Activated CD4-positive, alpha-beta T cell treated with anti-CD3 and anti-CD28 coated beads for 36 hours (primary cell): Measurements from ENCODE around the gene RAD51B. TPM values are rescaled to one million over a fixed set of nuclear protein-coding genes. Genes with fewer than 3 reads are reported as not detected.

Source experiments
- ATAC-seq: fragments of 200-7000 bp; cut with Tn5 transposase; one replicate; pipeline ENCODE4 v1.10.0; 2021; ENCODE audit warnings: mild to moderate bottlenecking, moderate library complexity
- CTCF ChIA-PET: fragments of 350-600 bp; sonication (Branson Sonifier 250); formaldehyde crosslinking; loops from one replicate; lab custom pipeline; 2021; ENCODE audit warnings: antibody characterized with exemption; lab: Charles Lee
- POLR2A ChIA-PET: fragments of 350-600 bp; sonication (Branson Sonifier 250); formaldehyde crosslinking; loops from one replicate; lab custom pipeline; 2021; ENCODE audit warnings: antibody characterized with exemption, inconsistent platforms; lab: Charles Lee
- DNase-seq: peaks from one replicate; pipeline ENCODE4 v3.0.0-alpha.2; 2020
- H3K27ac Mint-ChIP-seq: one replicate; pipeline ENCODE4 v1.8.0; 2021; ENCODE audit warnings: mixed read lengths
- H3K27me3 Mint-ChIP-seq: one replicate; pipeline ENCODE4 v1.8.0; 2021; ENCODE audit warnings: mixed read lengths
- H3K36me3 Mint-ChIP-seq: one replicate; pipeline ENCODE4 v1.8.0; 2021; ENCODE audit warnings: low read depth, mixed read lengths
- H3K4me1 Mint-ChIP-seq: one replicate; pipeline ENCODE4 v1.8.0; 2021; ENCODE audit warnings: mixed read lengths
- H3K4me3 Mint-ChIP-seq: one replicate; pipeline ENCODE4 v1.8.0; 2021; ENCODE audit warnings: mild to moderate bottlenecking, moderate library complexity, mixed read lengths
- H3K9me3 Mint-ChIP-seq: one replicate; pipeline ENCODE4 v1.8.0; 2021; ENCODE audit warnings: low read depth, mixed read lengths
- intact Hi-C, 2 experiments: fragments of 100-400 bp; cut with DNase I in 1 of 2; cut with micrococcal nuclease in 1 of 2; formaldehyde crosslinking; loops; one replicate each; pipeline versions ENCODE4 v1.14.2 to v1.15.1; 2022 to 2024; cut with DNase I, micrococcal nuclease
- total RNA-seq, 2 experiments: library from RNA; stranded (reverse); gene quantifications; one replicate each; pipeline ENCODE4 v1.2.3, GENCODE V29; 2021

RAD51B gene
- total RNA-seq, 2 experiments from 2014 or later = 26.4 to 39.9 TPM

DNA sequence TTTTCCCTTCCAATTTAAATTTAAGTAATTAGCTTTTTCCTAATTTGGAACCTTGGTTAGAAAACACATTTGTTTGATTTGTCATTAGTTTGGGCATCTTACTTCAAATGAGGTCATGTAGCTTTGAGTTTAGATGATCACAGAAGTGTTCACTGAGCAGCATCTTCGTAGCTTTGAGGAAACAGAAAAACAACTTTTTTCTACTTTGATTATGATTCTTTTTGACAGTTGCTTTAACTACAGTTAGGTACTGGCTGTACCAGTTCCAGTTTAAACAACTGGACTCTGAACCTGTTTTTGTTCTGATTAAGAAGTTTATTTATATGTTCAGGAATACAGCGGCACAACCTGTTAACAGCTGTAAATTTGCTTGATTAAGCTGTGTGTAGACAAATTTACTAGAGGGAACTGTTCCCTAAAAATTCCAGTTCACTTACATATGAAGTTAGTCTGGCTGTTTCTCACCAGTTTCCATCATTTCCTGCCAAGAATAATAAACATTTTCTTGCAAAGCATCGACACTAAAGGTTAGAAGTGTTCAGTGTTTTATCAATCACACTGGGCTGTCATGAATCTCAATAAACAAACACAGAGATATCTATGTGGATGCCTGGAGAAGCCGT, 191.9 kb downstream of the RAD51B start:
- Mint-ChIP-seq H3K27ac (no peak overlapping the region), H3K36me3 (no peaks in the 10 kb centered on the region), H3K9me3 (peaks cover 3% of the 10 kb centered on the region), H3K4me3 (no peak overlapping the region), H3K4me1 (no peaks in the 10 kb centered on the region), H3K27me3 (no peaks in the 10 kb centered on the region)
- DNase-seq (no peak), ATAC-seq (no peak)
- ChIA-PET POLR2A (no interaction called here), CTCF (no interaction called here)
- intact Hi-C loops = no loop called here

DNA sequence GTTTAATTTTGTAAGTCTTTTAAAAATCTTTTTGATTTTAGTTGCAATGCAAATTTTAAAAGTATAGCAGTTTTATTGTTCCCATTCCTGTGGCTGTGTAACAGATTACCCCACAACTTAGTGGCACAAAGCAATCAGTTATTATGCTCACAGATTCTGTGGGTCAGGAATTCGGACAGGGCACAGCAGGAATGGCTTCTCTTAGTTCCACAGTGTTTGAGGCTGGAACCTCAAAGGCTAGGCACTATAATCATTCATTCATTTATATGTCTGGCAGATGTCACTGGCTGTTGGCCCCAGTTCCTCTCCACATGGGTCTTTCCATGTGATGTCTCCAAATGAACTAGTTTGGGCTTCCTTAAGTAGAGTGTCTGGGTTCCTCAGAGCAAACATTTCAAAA, 193.3 kb downstream of the RAD51B start:
- intact Hi-C loops = no loop called here
- H3K4me3 Mint-ChIP-seq = no peak overlapping the region
- no peaks in the 10 kb centered on the region for H3K4me1 Mint-ChIP-seq
- ChIA-PET POLR2A (no interaction called here), CTCF (no interaction called here)
- no peak for ATAC-seq
- no peak overlapping the region for H3K27ac Mint-ChIP-seq
- H3K36me3 Mint-ChIP-seq = no peaks in the 10 kb centered on the region
- peaks cover 3% of the 10 kb centered on the region for H3K9me3 Mint-ChIP-seq
- no peaks in the 10 kb centered on the region for H3K27me3 Mint-ChIP-seq
- DNase-seq = no peak

DNA sequence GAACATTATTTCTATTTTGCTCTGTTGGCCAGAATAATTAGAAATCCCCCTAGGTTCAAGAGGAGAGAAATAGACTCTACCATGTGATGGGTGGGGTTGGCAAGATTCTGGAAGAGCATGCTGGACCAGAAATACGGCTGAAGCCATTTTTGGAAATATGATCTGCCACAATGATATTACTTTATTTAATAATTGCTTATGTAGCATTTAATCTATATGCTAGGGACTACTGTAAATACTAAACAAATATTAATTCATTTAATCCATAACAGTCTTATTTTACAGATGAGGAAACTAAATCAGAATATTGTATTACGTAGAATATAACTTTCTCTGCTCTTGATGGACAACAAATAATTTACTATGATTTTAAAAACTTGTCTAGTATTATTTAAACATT, 193.7 kb downstream of the RAD51B start:
- no peak overlapping the region for H3K27ac Mint-ChIP-seq
- no peak for DNase-seq
- ATAC-seq = no peak
- intact Hi-C loops = no loop called here
- H3K9me3 Mint-ChIP-seq = peaks cover 3% of the 10 kb centered on the region
- no peaks in the 10 kb centered on the region for H3K27me3 Mint-ChIP-seq
- ChIA-PET CTCF (no interaction called here), POLR2A (no interaction called here)
- no peak overlapping the region for H3K4me3 Mint-ChIP-seq
- no peaks in the 10 kb centered on the region for H3K36me3 Mint-ChIP-seq
- no peaks in the 10 kb centered on the region for H3K4me1 Mint-ChIP-seq

DNA sequence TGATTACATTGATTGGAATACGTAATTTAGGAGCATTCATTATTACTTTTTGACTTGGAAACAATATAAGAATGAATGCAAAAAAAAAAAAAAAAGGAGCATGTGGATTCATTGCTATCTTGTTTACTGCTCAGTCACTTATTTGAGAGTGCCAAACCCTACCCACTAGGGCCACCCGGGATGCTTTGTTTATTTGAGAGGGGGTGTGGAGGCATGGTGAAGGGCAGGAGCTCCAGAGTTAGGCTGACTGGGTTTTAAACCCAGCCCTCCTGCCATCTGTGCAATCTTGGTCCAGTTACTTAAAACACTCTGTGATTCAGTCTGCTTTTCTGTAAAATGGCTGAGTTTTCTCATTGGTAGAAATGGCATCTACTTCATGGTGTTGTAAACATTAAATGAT, 195.2 kb downstream of the RAD51B start:
- ChIA-PET CTCF (no interaction called here), POLR2A (no interaction called here)
- intact Hi-C loops = no loop called here
- ATAC-seq (no peak), DNase-seq (no peak)
- Mint-ChIP-seq H3K4me3 (no peak overlapping the region), H3K9me3 (peaks cover 3% of the 10 kb centered on the region), H3K4me1 (no peaks in the 10 kb centered on the region), H3K27me3 (no peaks in the 10 kb centered on the region), H3K36me3 (no peaks in the 10 kb centered on the region), H3K27ac (no peak overlapping the region)

DNA sequence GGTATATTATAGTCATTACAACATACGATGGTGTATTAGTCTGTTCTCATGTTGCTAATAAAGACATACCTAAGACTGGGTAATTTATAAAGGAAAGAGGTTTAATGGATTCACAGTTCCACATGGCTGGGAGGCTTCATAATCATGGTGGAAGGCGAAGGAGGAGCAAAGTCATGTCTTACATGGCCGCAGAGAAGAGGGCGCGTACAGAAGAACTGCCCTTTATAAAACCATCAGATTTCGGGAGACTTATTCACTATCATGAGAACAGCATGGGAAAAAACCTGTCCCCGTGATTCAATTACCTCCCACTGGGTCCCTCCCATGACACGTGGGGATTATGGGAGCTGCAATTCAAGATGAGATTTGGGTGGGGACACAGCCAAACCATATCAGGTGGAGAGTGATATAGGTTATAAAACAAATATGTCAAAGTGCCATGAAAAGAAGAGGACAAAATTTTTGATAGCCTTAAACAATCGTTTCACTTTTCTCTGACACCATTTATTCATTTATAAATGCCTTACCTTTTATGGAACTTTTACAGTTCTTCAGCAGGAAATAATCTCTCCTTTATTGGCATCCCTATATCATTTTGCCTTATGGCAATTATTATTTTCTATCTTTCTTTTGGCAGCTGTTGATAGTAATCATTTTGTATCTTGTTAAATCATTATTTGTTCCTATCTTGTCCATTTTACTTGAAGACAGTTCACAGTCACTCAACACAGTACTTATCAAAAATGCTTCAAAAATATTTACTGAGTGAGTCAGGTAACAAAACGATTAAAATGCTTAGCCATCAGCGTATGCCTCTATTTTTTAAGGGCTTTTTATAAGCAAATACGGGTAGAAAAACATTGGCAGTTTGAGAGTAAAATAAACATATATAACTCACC, 196.0 kb downstream of the RAD51B start:
- no peak overlapping the region for H3K27ac Mint-ChIP-seq
- ChIA-PET POLR2A (no interaction called here), CTCF (no interaction called here)
- intact Hi-C loops = no loop called here
- no peaks in the 10 kb centered on the region for H3K36me3 Mint-ChIP-seq
- no peak overlapping the region for H3K4me3 Mint-ChIP-seq
- peaks cover 3% of the 10 kb centered on the region for H3K9me3 Mint-ChIP-seq
- H3K27me3 Mint-ChIP-seq = no peaks in the 10 kb centered on the region
- ATAC-seq (no peak), DNase-seq (no peak)
- H3K4me1 Mint-ChIP-seq = no peaks in the 10 kb centered on the region

DNA sequence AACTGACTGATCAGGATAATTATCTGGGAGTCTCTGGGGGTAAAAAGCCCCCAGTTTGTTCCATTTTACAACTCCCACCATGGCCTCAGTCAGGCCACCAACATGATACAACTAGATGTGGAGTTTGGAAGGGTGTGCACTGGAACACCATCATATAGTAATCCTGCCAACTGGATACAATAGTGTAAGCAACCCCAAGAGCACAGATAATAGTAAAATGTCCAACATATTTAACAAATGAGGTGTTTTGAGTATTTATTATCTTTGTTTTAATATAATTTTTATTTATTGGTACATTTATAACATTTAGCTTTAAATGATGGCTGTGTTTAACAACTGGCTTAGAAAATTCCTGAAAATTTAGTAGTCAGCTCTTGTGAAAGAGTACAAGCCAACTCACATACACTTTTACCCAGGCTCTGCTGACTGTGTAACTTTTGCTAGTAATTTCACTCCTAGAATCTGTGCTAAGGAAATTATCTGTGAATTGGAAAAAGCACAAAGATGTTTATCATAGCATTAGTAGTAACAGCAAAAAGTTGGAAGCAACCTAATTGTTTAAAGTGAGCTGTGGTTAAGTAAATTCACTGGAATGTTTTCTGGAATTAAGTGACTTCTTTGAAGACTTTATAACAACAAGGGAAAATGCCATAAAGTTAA, 196.8 kb downstream of the RAD51B start:
- no peak for DNase-seq
- Mint-ChIP-seq H3K9me3 (peaks cover 3% of the 10 kb centered on the region), H3K27me3 (no peaks in the 10 kb centered on the region), H3K27ac (no peak overlapping the region), H3K4me1 (no peaks in the 10 kb centered on the region), H3K4me3 (no peak overlapping the region), H3K36me3 (no peaks in the 10 kb centered on the region)
- ChIA-PET POLR2A (no interaction called here), CTCF (no interaction called here)
- intact Hi-C loops = no loop called here
- ATAC-seq = no peak

DNA sequence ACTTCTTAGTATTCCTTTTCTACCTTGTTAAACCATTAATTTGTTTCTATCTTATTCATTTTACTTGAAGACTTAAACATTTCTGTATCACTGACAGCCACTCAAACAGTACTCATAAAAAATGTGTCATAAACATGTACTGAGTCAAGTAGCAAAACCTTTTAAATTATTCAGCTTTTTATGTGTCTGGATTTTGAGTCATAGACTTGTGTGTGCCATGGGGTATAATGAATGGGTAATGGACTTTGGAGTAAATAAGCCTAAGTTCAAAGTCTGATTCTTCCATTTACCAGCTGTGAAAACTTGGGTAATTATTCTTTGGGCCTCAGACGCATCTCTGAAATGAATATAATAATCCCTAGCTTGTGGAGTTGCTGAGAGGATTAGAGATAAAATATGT, 199.0 kb downstream of the RAD51B start:
- DNase-seq = no peak
- no peak for ATAC-seq
- H3K36me3 Mint-ChIP-seq = peaks cover 2% of the 10 kb centered on the region
- no peaks in the 10 kb centered on the region for H3K4me1 Mint-ChIP-seq
- H3K9me3 Mint-ChIP-seq = peaks cover 16% of the 10 kb centered on the region
- no peaks in the 10 kb centered on the region for H3K27me3 Mint-ChIP-seq
- ChIA-PET CTCF (no interaction called here), POLR2A (no interaction called here)
- no peak overlapping the region for H3K4me3 Mint-ChIP-seq
- intact Hi-C loops = no loop called here
- H3K27ac Mint-ChIP-seq = no peak overlapping the region

DNA sequence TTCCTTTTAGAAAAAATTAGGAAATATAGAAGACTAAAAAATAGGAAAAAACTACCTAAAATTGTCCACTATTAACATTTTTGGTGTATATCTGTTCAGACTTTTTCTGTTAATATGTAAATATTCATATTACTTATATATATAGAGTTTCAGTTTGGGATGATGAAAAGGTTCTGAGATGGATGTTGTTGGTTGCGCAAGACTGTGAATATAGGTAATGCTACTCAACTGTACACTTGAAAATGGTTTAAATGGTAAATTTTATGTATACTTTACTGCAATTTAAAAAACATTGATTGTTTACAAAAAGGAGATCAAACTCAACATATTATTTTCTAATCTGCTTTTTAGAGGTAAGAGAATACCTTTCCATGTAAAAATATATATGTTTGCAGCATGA, 200.9 kb downstream of the RAD51B start:
- CTCF ChIA-PET = no interaction called here

DNA sequence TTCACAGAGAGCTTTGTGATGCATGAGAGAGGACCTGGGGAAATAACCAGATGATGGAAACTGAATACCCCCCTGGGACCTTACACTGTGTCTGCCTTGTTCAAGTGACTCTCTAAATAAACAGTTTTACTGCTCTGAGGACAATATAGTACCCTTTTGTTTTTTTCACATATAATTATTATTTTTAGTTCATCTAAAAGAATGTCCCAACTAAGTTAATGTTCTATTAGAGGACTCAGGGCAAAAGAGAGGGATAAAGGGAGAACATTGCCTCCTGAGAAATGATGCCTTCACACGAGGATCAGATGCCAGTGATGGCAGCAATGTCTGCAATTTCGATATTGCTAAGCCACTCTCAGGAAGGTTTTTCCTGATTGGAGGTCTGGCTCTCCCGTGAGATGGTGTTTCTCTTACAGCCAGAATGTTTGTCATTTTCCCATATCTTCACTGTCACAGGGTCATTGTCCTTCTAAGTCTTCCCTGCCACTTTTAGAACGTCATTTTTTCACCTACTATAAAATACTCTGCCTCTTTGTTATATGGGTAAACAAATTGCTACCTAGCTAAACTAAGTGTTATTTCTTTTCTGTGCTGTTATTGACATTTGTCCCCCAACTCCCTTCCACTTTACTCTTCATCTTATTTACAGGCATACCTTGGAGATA, 201.6 kb downstream of the RAD51B start:
- H3K27me3 Mint-ChIP-seq = no peaks in the 10 kb centered on the region
- peaks cover 4% of the 10 kb centered on the region for H3K36me3 Mint-ChIP-seq
- CTCF ChIA-PET = interaction anchor here (1.1 kb wide), 1 partner anchor 19 kb away, joined by 4 read pairs; no protein-coding TSS in a partner anchor
- peaks cover 14% of the 10 kb centered on the region for H3K9me3 Mint-ChIP-seq
- intact Hi-C loops = no loop called here
- no peak overlapping the region for H3K27ac Mint-ChIP-seq
- no peaks in the 10 kb centered on the region for H3K4me1 Mint-ChIP-seq
- DNase-seq = no peak
- POLR2A ChIA-PET = no interaction called here
- no peak for ATAC-seq
- H3K4me3 Mint-ChIP-seq = no peak overlapping the region

More for the DNA sequence above, 200.9 kb downstream of the RAD51B start:
- POLR2A ChIA-PET = no interaction called here
- Mint-ChIP-seq H3K36me3 (peaks cover 4% of the 10 kb centered on the region), H3K4me1 (no peaks in the 10 kb centered on the region), H3K27me3 (no peaks in the 10 kb centered on the region), H3K27ac (no peak overlapping the region), H3K9me3 (peaks cover 15% of the 10 kb centered on the region), H3K4me3 (no peak overlapping the region)
- DNase-seq (no peak), ATAC-seq (no peak)
- intact Hi-C loops = no loop called here

DNA sequence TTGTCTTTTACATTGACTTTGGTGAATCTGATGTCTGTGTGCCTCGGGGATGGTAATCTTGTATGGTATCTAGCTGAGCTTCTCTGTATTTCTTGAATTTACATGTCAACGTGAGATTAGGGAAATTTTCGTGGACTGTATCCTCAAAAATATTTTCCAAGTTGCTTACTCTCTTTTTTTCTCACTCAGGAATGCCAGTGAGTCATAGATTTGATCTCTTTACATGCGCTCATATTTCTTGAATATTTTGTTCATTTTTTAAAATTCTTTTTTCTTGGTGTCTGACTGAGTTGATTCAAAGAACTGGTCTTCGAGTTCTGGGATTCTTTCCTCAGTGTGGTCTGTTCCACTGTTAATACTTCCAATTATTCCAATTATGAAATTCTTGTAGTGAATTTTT, 207.7 kb downstream of the RAD51B start:
- peaks cover 24% of the 10 kb centered on the region for H3K9me3 Mint-ChIP-seq
- peaks cover 11% of the 10 kb centered on the region for H3K36me3 Mint-ChIP-seq
- H3K27ac Mint-ChIP-seq = no peak overlapping the region
- intact Hi-C loops = no loop called here
- CTCF ChIA-PET = interaction anchor here (0.7 kb wide), 1 partner anchor 295 kb away, joined by 3 read pairs; no protein-coding TSS in a partner anchor
- POLR2A ChIA-PET = no interaction called here
- no peaks in the 10 kb centered on the region for H3K27me3 Mint-ChIP-seq
- H3K4me1 Mint-ChIP-seq = no peaks in the 10 kb centered on the region
- H3K4me3 Mint-ChIP-seq = no peak overlapping the region
- ATAC-seq (no peak), DNase-seq (no peak)

DNA sequence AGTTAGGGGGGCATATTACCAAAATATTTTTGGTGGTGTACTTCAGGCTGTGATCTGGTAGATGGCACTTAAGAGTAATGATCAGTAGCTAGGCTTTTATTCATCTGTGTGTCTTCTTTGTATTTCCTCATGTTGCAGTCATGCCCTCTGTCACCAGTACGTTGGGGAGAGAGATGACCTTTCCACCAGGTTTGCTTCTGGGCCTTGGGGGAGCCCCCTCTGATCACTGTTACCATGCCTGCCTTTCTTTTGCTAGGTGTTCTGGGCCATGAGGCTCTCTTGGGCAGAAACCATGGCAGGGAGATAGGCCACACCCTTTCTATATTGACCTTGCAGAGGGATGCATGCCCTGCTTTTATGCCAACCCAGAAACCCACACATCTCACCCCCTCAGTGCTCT, 208.5 kb downstream of the RAD51B start:
- intact Hi-C loops = no loop called here
- Mint-ChIP-seq H3K4me3 (no peak overlapping the region), H3K36me3 (peaks cover 11% of the 10 kb centered on the region), H3K27me3 (no peaks in the 10 kb centered on the region), H3K27ac (no peak overlapping the region), H3K4me1 (no peaks in the 10 kb centered on the region), H3K9me3 (peaks cover 18% of the 10 kb centered on the region)
- ATAC-seq (no peak), DNase-seq (no peak)
- CTCF ChIA-PET = interaction anchor here (0.5 to 0.7 kb wide), 2 partner anchors 184 to 296 kb away, joined by 3 read pairs; no protein-coding TSS in a partner anchor
- POLR2A ChIA-PET = no interaction called here
